Measurements from ENCODE around the gene DNAAF8.

The DNAAF8 gene

GRCh38 chr16:4695473-4696171 is 38.7 kb upstream of the DNAAF8 start:
- no peak for DNase-seq (ENCODE audit: low read depth)

GRCh38 chr16:4696172-4696904 is 38.0 kb upstream of the DNAAF8 start:
- DNase-seq (ENCODE audit: low read depth): no peak

- DNase-seq (ENCODE audit: low read depth): no peak
Measured at GRCh38 chr16:4696905-4697847, 37.2 kb upstream of the DNAAF8 start.

GRCh38 chr16:4697848-4698291 is 36.5 kb upstream of the DNAAF8 start:
- no peak for DNase-seq (ENCODE audit: low read depth)

GRCh38 chr16:4698321-4699045 is 35.9 kb upstream of the DNAAF8 start:
- DNase-seq (ENCODE audit: low read depth): no peak

- DNase-seq (ENCODE audit: low read depth): no peak
Measured at GRCh38 chr16:4699046-4699556, 35.2 kb upstream of the DNAAF8 start.

GRCh38 chr16:4700380-4700996 is 33.8 kb upstream of the DNAAF8 start:
- DNase-seq (ENCODE audit: low read depth): no peak

- DNase-seq (ENCODE audit: low read depth): no peak
Measured at GRCh38 chr16:4700997-4701743, 33.2 kb upstream of the DNAAF8 start.

- DNase-seq (ENCODE audit: low read depth): no peak
Measured at GRCh38 chr16:4701791-4702465, 32.4 kb upstream of the DNAAF8 start.

- DNase-seq (ENCODE audit: low read depth): no peak
Measured at GRCh38 chr16:4702466-4702808, 31.9 kb upstream of the DNAAF8 start.

- no peak for DNase-seq (ENCODE audit: low read depth)
Measured at GRCh38 chr16:4703906-4704305, 30.4 kb upstream of the DNAAF8 start.

GRCh38 chr16:4704491-4704890 is 29.8 kb upstream of the DNAAF8 start:
- no peak for DNase-seq (ENCODE audit: low read depth)

GRCh38 chr16:4704913-4705312 is 29.4 kb upstream of the DNAAF8 start:
- no peak for DNase-seq (ENCODE audit: low read depth)

- no peak for DNase-seq (ENCODE audit: low read depth)
Measured at GRCh38 chr16:4706871-4707270, 27.5 kb upstream of the DNAAF8 start.

GRCh38 chr16:4709481-4709880 is 24.9 kb upstream of the DNAAF8 start:
- DNase-seq (ENCODE audit: low read depth): no peak

GRCh38 chr16:4713663-4714501 is 20.5 kb upstream of the DNAAF8 start:
- DNase-seq (ENCODE audit: low read depth): no peak

GRCh38 chr16:4714996-4715395 is 19.3 kb upstream of the DNAAF8 start:
- no peak for DNase-seq (ENCODE audit: low read depth)

- no peak for DNase-seq (ENCODE audit: low read depth)
Measured at GRCh38 chr16:4718466-4718865, 15.9 kb upstream of the DNAAF8 start.
